HepG2 (cell line): ENCODE results near the gene ABCA4. TPM values are rescaled to one million over a fixed set of nuclear protein-coding genes. Genes with fewer than 3 reads are reported as not detected.

ENCODE experiments used
- AGO2 ChIP-seq: fragments of 200-400 bp; formaldehyde crosslinking; optimal IDR thresholded peaks from 2 replicates; pipeline ENCODE3; 2017; ENCODE audit warnings: mild to moderate bottlenecking, low read depth, low read length, moderate library complexity
- ATAD3A ChIP-seq: sonication (generic); formaldehyde crosslinking; IDR thresholded peaks from 2 replicates; pipeline ENCODE4 v1.4.0; 2020; ENCODE audit warnings: missing genetic modification reagents
- ATF7-NPFF ChIP-seq: sonication (generic); formaldehyde crosslinking; IDR thresholded peaks from 2 replicates; pipeline ENCODE4 v1.8.1; 2023; ENCODE audit warnings: mild to moderate bottlenecking, low read depth, missing genetic modification reagents, moderate library complexity
- BCL6 ChIP-seq: IDR thresholded peaks from 2 replicates; pipeline ENCODE4 v1.6.1; 2016; ENCODE audit warnings: missing genetic modification reagents, missing compliant biosample characterization
- CEBPG ChIP-seq: IDR thresholded peaks from 2 replicates; pipeline ENCODE4 v1.6.1; 2016
- DR1 ChIP-seq: sonication (generic); formaldehyde crosslinking; IDR thresholded peaks from 2 replicates; pipeline ENCODE4 v1.8.0; 2021; ENCODE audit warnings: mild to moderate bottlenecking, missing genetic modification reagents, inconsistent platforms
- IRX3 ChIP-seq: sonication (generic); formaldehyde crosslinking; IDR thresholded peaks from 2 replicates; pipeline ENCODE4 v1.8.1; 2023; ENCODE audit warnings: mild to moderate bottlenecking, low read depth, missing genetic modification reagents, borderline replicate concordance
- MED1 ChIP-seq: sonication (generic); formaldehyde crosslinking; IDR thresholded peaks from 2 replicates; pipeline ENCODE4 v1.4.0; 2020; ENCODE audit warnings: missing genetic modification reagents
- MTA1 ChIP-seq: sonication (generic); formaldehyde crosslinking; IDR thresholded peaks from 2 replicates; pipeline ENCODE4 v1.4.0; 2020; ENCODE audit warnings: missing genetic modification reagents, mild to moderate bottlenecking, borderline replicate concordance
- PAXIP1 ChIP-seq: sonication (generic); formaldehyde crosslinking; conservative IDR thresholded peaks from 2 replicates; pipeline ENCODE4 v1.4.0; 2020; ENCODE audit warnings: mild to moderate bottlenecking, missing genetic modification reagents, moderate library complexity
- PHF20 ChIP-seq: sonication (generic); formaldehyde crosslinking; IDR thresholded peaks from 2 replicates; pipeline ENCODE4 v1.5.0; 2020; ENCODE audit warnings: mild to moderate bottlenecking, missing genetic modification reagents
- POLR2AphosphoS5 ChIP-seq: IDR thresholded peaks from 2 replicates; pipeline ENCODE4 v1.6.1; 2012; ENCODE audit warnings: low read depth, low read length
- PRDM10 ChIP-seq: sonication (generic); formaldehyde crosslinking; IDR thresholded peaks from 2 replicates; pipeline ENCODE4 v1.4.0; 2020; ENCODE audit warnings: low read depth, missing genetic modification reagents
- SAP130 ChIP-seq: IDR thresholded peaks from 2 replicates; pipeline ENCODE4 v1.6.1; 2016; ENCODE audit warnings: low read depth
- SMYD3 ChIP-seq: sonication (generic); formaldehyde crosslinking; IDR thresholded peaks from 2 replicates; pipeline ENCODE4 v1.8.1; 2023; ENCODE audit warnings: mild to moderate bottlenecking, missing genetic modification reagents
- XRCC5 ChIP-seq: fragments of 200-400 bp; formaldehyde crosslinking; optimal IDR thresholded peaks from 2 replicates; pipeline ENCODE3; 2017; ENCODE audit warnings: mild to moderate bottlenecking, low read length
- ZNF235 ChIP-seq: sonication (generic); formaldehyde crosslinking; IDR thresholded peaks from 2 replicates; pipeline ENCODE4 v1.8.1; 2023; ENCODE audit warnings: mild to moderate bottlenecking, missing genetic modification reagents, borderline replicate concordance
- ZNF572 ChIP-seq: sonication (generic); formaldehyde crosslinking; IDR thresholded peaks from 2 replicates; pipeline ENCODE4 v1.5.1; 2020; ENCODE audit warnings: mild to moderate bottlenecking, missing genetic modification reagents
- ZNF7 ChIP-seq: IDR thresholded peaks from 2 replicates; pipeline ENCODE4 v1.6.1; 2016; ENCODE audit warnings: missing biosample characterization, missing genetic modification reagents
- polyA plus RNA-seq, 8 experiments: library from polyadenylated mRNA; depleted of rRNA in 3 of 8; stranded (reverse) in 7 of 8; unstranded in 1 of 8; fragments of >200 nt; fragmentation: Illumina TruSeq in 4 of 8; extraction: Trizol in 4 of 8; gene quantifications; 2 replicates each; pipeline versions ENCODE4 v1.2.1 to v1.2.3, GENCODE V29; 2011 to 2016; ENCODE audit warnings: low read depth in 4 of 8, missing spikeins in 1 of 8, mixed read lengths in 1 of 8; ENCODE audit not compliant: insufficient read depth in 1 of 8
- total RNA-seq, 5 experiments: library from RNA; depleted of rRNA; stranded (reverse); fragments of >200 nt; fragmentation: Illumina TruSeq; extraction: Trizol; gene quantifications; 2 replicates each; pipeline ENCODE4 v1.2.3, GENCODE V29; 2016; ENCODE audit warnings: low read depth in 1 of 5
- TF ChIP-seq, protein P1 (sequence below): sonication (generic); formaldehyde crosslinking; conservative IDR thresholded peaks from 2 replicates; pipeline ENCODE4 v1.8.0; 2022; ENCODE audit warnings: missing genetic modification reagents

ABCA4 gene
- total and polyA plus RNA-seq, 2 of the 13 experiments (the other 11 are each of a cell fraction or from before 2014, with no cell fraction given), result 0.24 to 0.67 TPM

GRCh38 chr1:94027721-94028515 lies 93.0 kb downstream of the ABCA4 start (continued):
- TF ChIP-seq PRDM10 (no peak), BCL6 (CRISPR knock-in tag) (peak; percentile 50; the same call in 1 of the 2 replicates), ZNF7 (CRISPR knock-in tag) (no peak), ATF7-NPFF (CRISPR knock-in tag) (no peak), POLR2AphosphoS5 (no peak), SMYD3 (no peak), PAXIP1 (CRISPR knock-in tag) (peak; percentile 75), PHF20 (CRISPR knock-in tag) (no peak), MTA1 (CRISPR knock-in tag) (no peak), IRX3 (no peak), ZNF572 (no peak), XRCC5 (peak; percentile 60), ATAD3A (CRISPR knock-in tag) (no peak), MED1 (CRISPR knock-in tag) (peak; percentile 40; the same call in 1 of the 2 replicates), CEBPG (0 out of 2 replicates have a peak, but pooled peaks have one; percentile 9), ZNF235 (CRISPR knock-in tag) (no peak), SAP130 (peak; percentile 55), AGO2 (no peak), DR1 (CRISPR knock-in tag) (no peak)
- TF ChIP-seq, protein P1, sequence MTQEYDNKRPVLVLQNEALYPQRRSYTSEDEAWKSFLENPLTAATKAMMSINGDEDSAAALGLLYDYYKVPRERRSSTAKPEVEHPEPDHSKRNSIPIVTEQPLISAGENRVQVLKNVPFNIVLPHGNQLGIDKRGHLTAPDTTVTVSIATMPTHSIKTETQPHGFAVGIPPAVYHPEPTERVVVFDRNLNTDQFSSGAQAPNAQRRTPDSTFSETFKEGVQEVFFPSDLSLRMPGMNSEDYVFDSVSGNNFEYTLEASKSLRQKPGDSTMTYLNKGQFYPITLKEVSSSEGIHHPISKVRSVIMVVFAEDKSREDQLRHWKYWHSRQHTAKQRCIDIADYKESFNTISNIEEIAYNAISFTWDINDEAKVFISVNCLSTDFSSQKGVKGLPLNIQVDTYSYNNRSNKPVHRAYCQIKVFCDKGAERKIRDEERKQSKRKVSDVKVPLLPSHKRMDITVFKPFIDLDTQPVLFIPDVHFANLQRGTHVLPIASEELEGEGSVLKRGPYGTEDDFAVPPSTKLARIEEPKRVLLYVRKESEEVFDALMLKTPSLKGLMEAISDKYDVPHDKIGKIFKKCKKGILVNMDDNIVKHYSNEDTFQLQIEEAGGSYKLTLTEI (CRISPR knock-in tag), result no peak
